PC-9 (cell line): ENCODE measurements around the gene DOCK4.

ENCODE experiments used
- EZH2 ChIP-seq: fragments of 200-600 bp; sonication (generic); IDR thresholded peaks from 2 replicates; pipeline ENCODE4 v1.8.0; 2017; ENCODE audit warnings: antibody characterized with exemption, low read depth
- TF ChIP-seq, protein P1 (sequence below): fragments of 200-600 bp; sonication (generic); conservative IDR thresholded peaks from 2 replicates; pipeline ENCODE4 v1.6.1; 2017; ENCODE audit warnings: mixed run types, antibody characterized with exemption, mild to moderate bottlenecking, moderate library complexity

DNA sequence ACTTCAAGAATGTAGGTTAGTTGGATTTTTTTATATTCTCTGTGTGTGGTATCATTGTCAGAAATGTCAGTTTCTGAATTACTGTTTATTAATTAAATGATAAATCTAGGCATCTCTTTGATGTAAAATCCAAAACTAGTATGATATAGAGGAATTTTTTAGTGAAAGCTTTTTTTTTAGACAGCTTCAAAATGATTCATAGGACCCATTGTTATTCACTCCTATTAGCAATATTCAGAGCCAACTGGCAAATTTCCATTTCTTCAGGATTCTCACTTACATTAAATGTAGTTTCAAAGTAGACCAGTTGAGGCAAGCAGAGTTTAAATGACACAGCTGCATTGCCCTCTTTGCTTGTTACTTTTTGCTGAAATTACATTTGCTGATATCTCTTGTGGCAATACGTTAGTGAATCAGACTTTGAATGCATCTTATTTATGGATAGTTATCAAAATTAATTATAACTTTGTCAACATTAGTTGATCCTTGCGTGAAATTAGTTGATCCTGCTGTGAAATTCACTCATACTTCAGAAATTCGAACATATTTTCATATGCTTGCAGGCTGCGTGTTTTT is 20.6 kb upstream of the DOCK4 start:
- TF ChIP-seq, protein P1, sequence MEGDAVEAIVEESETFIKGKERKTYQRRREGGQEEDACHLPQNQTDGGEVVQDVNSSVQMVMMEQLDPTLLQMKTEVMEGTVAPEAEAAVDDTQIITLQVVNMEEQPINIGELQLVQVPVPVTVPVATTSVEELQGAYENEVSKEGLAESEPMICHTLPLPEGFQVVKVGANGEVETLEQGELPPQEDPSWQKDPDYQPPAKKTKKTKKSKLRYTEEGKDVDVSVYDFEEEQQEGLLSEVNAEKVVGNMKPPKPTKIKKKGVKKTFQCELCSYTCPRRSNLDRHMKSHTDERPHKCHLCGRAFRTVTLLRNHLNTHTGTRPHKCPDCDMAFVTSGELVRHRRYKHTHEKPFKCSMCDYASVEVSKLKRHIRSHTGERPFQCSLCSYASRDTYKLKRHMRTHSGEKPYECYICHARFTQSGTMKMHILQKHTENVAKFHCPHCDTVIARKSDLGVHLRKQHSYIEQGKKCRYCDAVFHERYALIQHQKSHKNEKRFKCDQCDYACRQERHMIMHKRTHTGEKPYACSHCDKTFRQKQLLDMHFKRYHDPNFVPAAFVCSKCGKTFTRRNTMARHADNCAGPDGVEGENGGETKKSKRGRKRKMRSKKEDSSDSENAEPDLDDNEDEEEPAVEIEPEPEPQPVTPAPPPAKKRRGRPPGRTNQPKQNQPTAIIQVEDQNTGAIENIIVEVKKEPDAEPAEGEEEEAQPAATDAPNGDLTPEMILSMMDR, result no peak
- TF ChIP-seq EZH2, result no peak
